Large intestine (tissue), 3 donors: ENCODE results near the gene PHKA2. TPM values are rescaled to one million over a fixed set of nuclear protein-coding genes. Genes with fewer than 3 reads are reported as not detected.

Source experiments
- DNase-seq, 2 donors: peaks; one replicate each; pipeline versions ENCODE4 v3.0.0 to v3.0.0-alpha.2; 2013
- H3K27ac ChIP-seq: one replicate; pipeline ENCODE4 v1.5.1; 2013; ENCODE audit warnings: low read length
- H3K27me3 ChIP-seq: 2 replicates; pipeline ENCODE4 v1.6.1; 2013; ENCODE audit warnings: low read length; ENCODE audit not compliant: control insufficient read depth, insufficient read depth
- H3K36me3 ChIP-seq: 2 replicates; pipeline ENCODE4 v1.6.1; 2013; ENCODE audit warnings: low read length; ENCODE audit not compliant: control insufficient read depth, insufficient read depth
- H3K4me1 ChIP-seq: one replicate; pipeline ENCODE4 v1.6.1; 2013; ENCODE audit warnings: low read length; ENCODE audit not compliant: control insufficient read depth, insufficient read depth
- H3K4me3 ChIP-seq: one replicate; pipeline ENCODE4 v1.5.1; 2013; ENCODE audit warnings: low read length
- H3K9me3 ChIP-seq: one replicate; pipeline ENCODE4 v1.6.1; 2013; ENCODE audit warnings: mild to moderate bottlenecking, low read depth, low read length, moderate library complexity; ENCODE audit not compliant: control insufficient read depth
- WGBS: methylation state at CpG from one replicate; pipeline ENCODE4 v1.1.5; 2013; ENCODE audit warnings: low lambda C conversion rate; ENCODE audit not compliant: insufficient coverage; 5-methylcytosine and 5-hydroxymethylcytosine counted together
- polyA plus RNA-seq: library from polyadenylated mRNA; unstranded; fragments of 120-200 nt; gene quantifications from one replicate; pipeline ENCODE4 v1.2.1, GENCODE V29; 2013

The PHKA2 gene
- polyA plus RNA-seq, 1 donor, result 65.0 TPM

DNA sequence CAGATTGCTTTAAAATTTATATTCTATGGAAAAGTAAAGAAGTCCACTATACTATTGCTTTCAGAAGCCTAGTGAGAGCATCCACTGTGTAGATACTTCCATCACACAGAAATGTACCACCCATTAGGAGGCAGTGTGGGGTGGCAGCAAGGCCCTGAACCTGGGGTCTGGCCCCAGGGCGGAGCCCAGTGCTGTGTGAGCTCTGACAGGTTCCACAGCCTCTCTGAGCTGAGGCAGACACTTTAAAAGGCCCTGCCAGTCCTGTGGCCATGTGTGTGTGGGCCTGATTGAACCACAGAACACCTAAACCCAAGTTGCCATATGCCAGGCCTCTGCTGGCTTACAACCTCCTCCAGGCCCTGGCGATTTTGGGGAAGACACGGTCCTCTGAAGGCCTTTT, 49.2 kb downstream of the PHKA2 start:
- no CpG with 5 or more reads among the region's 3 CpGs for WGBS
- Histone ChIP-seq H3K27ac (peak overlapping the region; percentile 94), H3K9me3 (no peaks in the 10 kb centered on the region), H3K4me1 (peaks cover 26% of the 10 kb centered on the region), H3K36me3 (peaks cover 34% of the 10 kb centered on the region), H3K4me3 (no peak overlapping the region), H3K27me3 (no peaks in the 10 kb centered on the region)
- DNase-seq, result no peak

DNA sequence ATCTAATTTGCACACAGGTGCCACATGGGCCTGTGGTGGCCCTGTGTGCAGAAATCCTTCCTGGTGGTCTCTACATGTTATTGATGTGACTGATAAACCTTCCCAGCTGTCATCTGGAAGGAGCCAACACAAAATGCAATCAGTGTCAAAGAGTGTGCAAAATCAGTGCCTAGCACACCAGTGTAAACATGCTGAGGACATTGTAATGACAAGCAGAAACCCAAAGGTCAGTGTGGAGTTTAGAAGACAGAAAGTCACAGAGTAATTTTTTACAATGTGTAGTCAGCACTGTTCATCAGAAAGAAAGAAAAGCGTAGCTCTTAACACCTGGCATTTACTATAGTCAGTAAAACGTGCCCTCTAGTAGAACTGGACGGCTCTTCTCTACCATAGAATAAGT, 50.3 kb downstream of the PHKA2 start:
- Histone ChIP-seq H3K27me3 (no peaks in the 10 kb centered on the region), H3K36me3 (peaks cover 38% of the 10 kb centered on the region), H3K9me3 (no peaks in the 10 kb centered on the region), H3K4me1 (peaks cover 26% of the 10 kb centered on the region), H3K27ac (peak overlapping the region; percentile 94), H3K4me3 (no peak overlapping the region)
- peak; percentile 15 to 62 for DNase-seq
- WGBS, result no CpG with 5 or more reads among the region's 3 CpGs

DNA sequence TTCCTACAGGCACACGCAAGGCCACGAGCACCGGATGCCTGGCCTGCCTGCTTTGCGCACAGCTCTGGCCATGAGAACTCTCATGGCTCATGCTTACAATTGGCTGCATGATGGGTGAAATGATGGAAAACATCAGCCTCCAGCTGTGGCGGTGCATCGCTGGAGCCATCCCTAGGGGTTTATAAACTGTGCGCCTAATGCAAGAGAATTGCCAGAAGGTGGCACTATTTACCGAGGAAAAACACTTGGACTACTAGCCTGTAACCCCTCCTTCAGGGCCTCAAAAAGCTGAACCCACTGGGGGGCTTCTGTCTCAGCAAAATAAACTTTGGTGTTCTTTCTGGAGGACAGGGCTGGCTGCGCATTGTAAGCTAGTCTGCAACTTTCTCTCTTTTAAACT, 51.9 kb downstream of the PHKA2 start:
- WGBS, result no CpG with 5 or more reads among the region's 9 CpGs
- Histone ChIP-seq H3K4me1 (peaks cover 24% of the 10 kb centered on the region), H3K4me3 (no peak overlapping the region), H3K27me3 (no peaks in the 10 kb centered on the region), H3K9me3 (no peaks in the 10 kb centered on the region), H3K27ac (no peak overlapping the region), H3K36me3 (peaks cover 31% of the 10 kb centered on the region)
- DNase-seq, result no peak

DNA sequence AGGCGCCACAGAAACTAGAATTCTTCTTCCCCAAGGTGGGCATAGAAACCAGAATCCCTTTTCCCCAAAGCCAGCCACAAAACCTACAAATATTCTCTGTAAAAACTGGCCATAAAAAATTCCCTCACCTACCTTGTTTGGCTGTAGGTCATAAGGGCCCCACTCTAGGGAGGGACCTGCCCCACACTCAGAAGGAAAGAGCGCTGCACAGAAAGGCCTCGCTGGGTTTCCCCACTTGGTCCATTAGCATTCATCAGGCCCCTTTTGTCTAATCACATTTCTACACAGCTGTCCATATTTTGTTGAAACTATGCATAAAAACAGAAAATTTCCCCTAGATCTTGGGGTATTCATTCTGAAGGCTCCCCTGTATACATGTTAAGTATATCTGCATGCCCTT, 54.1 kb downstream of the PHKA2 start:
- H3K27ac ChIP-seq, result no peak overlapping the region
- no peaks in the 10 kb centered on the region for H3K27me3 ChIP-seq
- peaks cover 40% of the 10 kb centered on the region for H3K36me3 ChIP-seq
- no CpG with 5 or more reads among the region's 3 CpGs for WGBS
- H3K9me3 ChIP-seq, result no peaks in the 10 kb centered on the region
- DNase-seq, result no peak
- H3K4me1 ChIP-seq, result peaks cover 16% of the 10 kb centered on the region
- no peak overlapping the region for H3K4me3 ChIP-seq

DNA sequence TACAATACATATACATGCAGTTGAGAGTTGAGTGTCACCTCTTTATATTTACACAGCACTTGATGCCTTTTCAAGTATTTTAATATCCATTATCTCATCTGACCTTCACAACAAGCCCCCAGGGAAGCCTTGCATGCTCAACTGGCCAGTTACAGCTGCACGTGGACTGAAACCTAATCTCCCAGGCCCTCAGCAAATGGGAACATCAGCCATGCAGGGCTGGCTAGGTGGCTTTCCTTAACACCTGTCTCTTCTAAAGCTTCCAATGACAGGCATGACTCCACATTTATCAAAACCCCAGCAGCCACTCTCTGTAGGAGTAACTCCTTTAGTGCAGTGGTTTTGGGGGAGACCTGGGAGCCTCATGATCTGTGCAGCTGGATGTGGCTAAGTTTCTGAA, 56.4 kb downstream of the PHKA2 start:
- DNase-seq, result no peak
- Histone ChIP-seq H3K4me1 (no peaks in the 10 kb centered on the region), H3K27me3 (no peaks in the 10 kb centered on the region), H3K9me3 (no peaks in the 10 kb centered on the region), H3K27ac (no peak overlapping the region), H3K4me3 (no peak overlapping the region), H3K36me3 (peaks cover 48% of the 10 kb centered on the region)
- no CpG with 5 or more reads among the region's 1 CpG for WGBS

DNA sequence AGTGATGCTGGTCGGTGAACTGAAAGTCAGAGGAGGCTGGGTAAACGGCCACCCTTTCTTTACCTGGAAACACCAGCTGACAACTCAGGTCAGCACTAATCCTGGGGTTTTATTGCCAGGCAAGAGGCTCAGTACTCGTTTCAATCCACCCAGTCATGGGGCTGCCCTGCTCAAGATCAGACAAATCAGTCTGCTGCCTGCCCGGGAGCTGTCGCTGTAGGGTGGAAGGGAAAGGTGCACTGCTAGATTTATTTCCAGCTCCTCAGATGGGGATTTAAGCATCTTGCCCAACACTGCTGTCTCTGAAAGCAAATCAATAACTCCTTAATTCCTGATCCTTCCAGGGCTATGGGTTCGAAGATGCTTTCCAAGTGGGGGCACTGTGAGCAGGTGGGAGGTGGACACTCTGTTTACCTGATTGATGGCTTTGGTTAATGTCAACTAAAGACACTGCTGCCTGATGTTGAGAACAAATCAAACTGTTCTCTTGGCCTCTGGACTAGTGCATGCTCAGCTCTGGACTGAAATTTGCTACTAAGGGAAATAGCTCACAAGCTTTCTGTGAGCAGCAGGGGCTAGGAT, 59.3 kb downstream of the PHKA2 start:
- Histone ChIP-seq H3K27ac (no peak overlapping the region), H3K9me3 (no peaks in the 10 kb centered on the region), H3K27me3 (no peaks in the 10 kb centered on the region), H3K4me3 (no peak overlapping the region), H3K36me3 (peaks cover 30% of the 10 kb centered on the region), H3K4me1 (no peaks in the 10 kb centered on the region)
- DNase-seq, result no peak
- no CpG with 5 or more reads among the region's 6 CpGs for WGBS

DNA sequence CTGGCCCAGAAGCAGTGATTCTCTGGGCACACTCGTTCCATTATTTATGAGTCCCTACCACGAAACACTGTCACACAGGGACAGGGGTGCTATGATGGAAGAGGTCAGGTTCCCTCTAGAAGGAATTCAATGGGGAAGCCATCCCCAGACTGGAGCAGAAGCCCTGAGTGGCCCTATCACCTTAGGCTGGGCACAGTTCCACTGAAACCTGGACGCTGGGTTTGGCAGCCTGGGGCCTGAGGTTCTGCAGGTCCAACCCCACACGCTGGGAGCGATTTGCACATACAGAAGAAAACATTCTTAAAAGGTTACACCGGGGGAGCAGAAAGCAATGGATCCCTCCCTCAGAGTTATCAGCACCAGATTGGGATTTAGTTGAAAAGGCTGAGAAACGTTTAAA, 63.3 kb downstream of the PHKA2 start:
- no peaks in the 10 kb centered on the region for H3K9me3 ChIP-seq
- WGBS, result no CpG with 5 or more reads among the region's 7 CpGs
- peaks cover 35% of the 10 kb centered on the region for H3K36me3 ChIP-seq
- no peak for DNase-seq
- H3K4me3 ChIP-seq, result no peak overlapping the region
- H3K4me1 ChIP-seq, result no peaks in the 10 kb centered on the region
- H3K27me3 ChIP-seq, result no peaks in the 10 kb centered on the region
- H3K27ac ChIP-seq, result no peak overlapping the region

DNA sequence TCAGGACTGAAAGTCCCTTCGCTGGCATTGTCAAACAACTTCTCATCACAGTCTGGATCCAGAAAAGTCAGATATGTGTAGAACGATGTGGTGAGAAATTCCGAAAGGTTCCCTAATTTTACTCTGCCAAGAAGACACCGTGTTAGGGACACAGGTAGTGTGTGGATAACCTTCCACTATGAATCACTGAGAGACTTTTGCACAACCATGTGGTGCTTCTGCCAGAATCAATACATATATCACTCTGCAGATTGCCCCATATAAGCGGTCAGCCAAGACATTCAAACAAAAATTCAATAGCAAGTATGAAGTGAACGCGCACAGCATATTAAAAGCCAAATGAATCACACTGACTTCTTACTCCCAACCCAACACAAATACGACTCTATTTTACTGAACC, 63.8 kb downstream of the PHKA2 start:
- no peak overlapping the region for H3K27ac ChIP-seq
- no peaks in the 10 kb centered on the region for H3K9me3 ChIP-seq
- no peak for DNase-seq
- WGBS, result no CpG with 5 or more reads among the region's 8 CpGs
- H3K4me1 ChIP-seq, result no peaks in the 10 kb centered on the region
- no peaks in the 10 kb centered on the region for H3K27me3 ChIP-seq
- H3K36me3 ChIP-seq, result peaks cover 30% of the 10 kb centered on the region
- H3K4me3 ChIP-seq, result no peak overlapping the region

DNA sequence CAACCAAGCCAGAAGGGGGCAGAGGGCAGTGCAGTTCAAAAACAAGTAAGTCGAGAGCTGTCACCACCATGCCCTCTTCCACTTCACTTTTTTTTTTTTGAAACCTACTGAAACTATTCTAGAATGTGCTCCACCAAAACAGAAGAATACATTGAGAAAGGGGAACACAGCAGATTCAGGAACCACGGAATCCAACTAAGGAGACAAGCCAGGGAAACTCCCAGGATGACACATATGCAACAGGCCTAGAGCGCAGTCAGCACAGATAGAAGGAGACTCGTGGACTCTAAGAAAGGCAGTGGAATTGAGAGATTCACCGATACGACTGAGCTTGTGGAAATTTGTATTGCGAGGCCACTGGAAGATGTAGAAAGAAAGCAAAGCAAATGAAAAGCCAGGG, 66.1 kb downstream of the PHKA2 start:
- DNase-seq, result no peak
- Histone ChIP-seq H3K4me1 (no peaks in the 10 kb centered on the region), H3K4me3 (no peak overlapping the region), H3K36me3 (peaks cover 22% of the 10 kb centered on the region), H3K9me3 (no peaks in the 10 kb centered on the region), H3K27ac (no peak overlapping the region), H3K27me3 (no peaks in the 10 kb centered on the region)
- 100% methylated on average over 4 of the region's 7 CpGs for WGBS

DNA sequence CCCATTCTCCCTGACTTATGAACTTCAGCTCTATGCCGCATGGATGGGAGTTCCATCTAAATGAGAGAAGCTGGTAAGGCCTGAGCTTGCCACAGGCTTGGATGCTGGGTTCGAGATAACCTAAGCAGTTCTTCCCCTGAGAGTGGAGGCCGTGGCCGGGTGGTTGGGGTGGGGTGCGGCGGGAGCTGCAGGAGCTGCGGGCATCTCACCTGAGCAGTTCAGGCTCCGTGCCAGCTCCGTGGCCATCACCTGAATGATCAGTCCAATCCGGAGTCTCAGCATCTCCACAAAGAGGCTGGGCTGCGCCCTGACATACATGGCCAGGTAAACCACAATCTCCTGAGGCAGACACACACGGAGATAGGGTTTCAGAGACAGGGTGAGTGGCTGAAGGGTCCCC, 77.6 kb downstream of the PHKA2 start:
- WGBS, result no CpG with 5 or more reads among the region's 12 CpGs
- H3K9me3 ChIP-seq, result no peaks in the 10 kb centered on the region
- peaks cover 33% of the 10 kb centered on the region for H3K36me3 ChIP-seq
- H3K4me1 ChIP-seq, result no peaks in the 10 kb centered on the region
- no peak for DNase-seq
- no peak overlapping the region for H3K4me3 ChIP-seq
- no peak overlapping the region for H3K27ac ChIP-seq
- no peaks in the 10 kb centered on the region for H3K27me3 ChIP-seq

DNA sequence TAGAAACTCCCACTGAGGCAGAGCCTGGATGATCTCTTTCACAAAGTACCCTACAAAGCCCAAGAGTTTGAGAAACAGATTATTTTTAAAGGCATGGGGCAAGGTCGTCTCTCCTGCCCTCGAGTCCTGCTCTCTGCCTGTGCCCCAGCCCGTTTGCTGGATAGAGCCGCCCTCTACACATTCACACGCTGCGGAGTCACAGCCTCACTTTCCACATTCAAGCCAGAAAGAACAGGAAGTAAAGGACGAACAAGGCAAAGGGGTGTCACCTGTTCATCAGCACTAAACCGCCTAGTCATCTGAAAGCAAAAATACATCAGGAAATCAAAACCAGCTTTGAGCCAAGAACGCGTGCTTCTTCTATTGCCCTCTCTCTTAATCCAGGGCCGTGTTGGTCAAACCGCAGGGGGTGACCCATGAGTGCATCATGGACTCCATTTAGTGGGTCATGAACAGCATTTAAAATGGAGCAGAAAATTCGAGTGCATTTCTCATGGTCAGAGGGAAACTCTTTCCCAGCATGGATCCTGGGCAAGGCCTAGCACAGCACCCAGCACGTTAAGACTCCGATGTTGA, 83.4 kb downstream of the PHKA2 start:
- WGBS, result no CpG with 5 or more reads among the region's 15 CpGs

More for the DNA sequence above, 83.4 kb downstream of the PHKA2 start:
- no peak overlapping the region for H3K4me3 ChIP-seq
- H3K36me3 ChIP-seq, result peaks cover 22% of the 10 kb centered on the region
- no peaks in the 10 kb centered on the region for H3K9me3 ChIP-seq
- no peak overlapping the region for H3K27ac ChIP-seq
- no peaks in the 10 kb centered on the region for H3K4me1 ChIP-seq
- DNase-seq, result no peak
- H3K27me3 ChIP-seq, result no peaks in the 10 kb centered on the region
